Tibial nerve (tissue), 4 donors: ENCODE results near the gene SCAPER.

ENCODE experiments used
- EP300 ChIP-seq, 2 donors: sonication (generic); formaldehyde crosslinking; IDR thresholded peaks; one replicate each; pipeline ENCODE4 v1.6.1; 2017; ENCODE audit warnings: antibody characterized with exemption in 2 of 2, mild to moderate bottlenecking in 1 of 2
- POLR2A ChIP-seq, 2 donors: fragments of 450-650 bp; IDR thresholded peaks; one replicate each; pipeline ENCODE4 v1.6.1; 2017; ENCODE audit warnings: antibody characterized with exemption in 2 of 2, mild to moderate bottlenecking in 2 of 2, moderate library complexity in 2 of 2
- TF ChIP-seq, protein P1 (sequence below), 5 experiments: fragments of 200-600 bp in 3 of 5; fragments of 450-650 bp in 2 of 5; sonication (generic) in 3 of 5; IDR thresholded peaks; one replicate each; pipeline ENCODE4 v1.5.1; 2016 to 2019; ENCODE audit warnings: antibody characterized with exemption in 5 of 5, mild to moderate bottlenecking in 3 of 5, moderate library complexity in 2 of 5

DNA sequence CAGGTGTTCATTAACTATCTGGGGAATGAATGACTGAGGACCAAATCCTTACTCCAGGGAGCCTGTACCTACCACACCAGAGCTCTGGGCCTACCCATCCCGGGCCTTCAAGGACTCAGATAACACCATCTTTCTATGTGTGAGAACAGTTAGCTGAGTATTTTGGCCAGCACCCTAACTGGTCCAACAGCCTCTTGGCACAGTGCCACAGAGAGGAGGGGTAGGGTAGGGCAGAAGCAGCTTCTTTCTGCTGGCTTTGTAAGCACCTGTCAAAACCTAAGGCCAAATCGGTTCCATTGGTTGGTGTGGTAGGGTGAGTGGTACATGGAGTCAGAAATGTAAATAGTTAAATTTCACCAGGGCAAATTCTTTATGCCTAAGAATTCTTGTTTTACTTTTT is 541.9 kb downstream of the SCAPER start:
- TF ChIP-seq, protein P1, sequence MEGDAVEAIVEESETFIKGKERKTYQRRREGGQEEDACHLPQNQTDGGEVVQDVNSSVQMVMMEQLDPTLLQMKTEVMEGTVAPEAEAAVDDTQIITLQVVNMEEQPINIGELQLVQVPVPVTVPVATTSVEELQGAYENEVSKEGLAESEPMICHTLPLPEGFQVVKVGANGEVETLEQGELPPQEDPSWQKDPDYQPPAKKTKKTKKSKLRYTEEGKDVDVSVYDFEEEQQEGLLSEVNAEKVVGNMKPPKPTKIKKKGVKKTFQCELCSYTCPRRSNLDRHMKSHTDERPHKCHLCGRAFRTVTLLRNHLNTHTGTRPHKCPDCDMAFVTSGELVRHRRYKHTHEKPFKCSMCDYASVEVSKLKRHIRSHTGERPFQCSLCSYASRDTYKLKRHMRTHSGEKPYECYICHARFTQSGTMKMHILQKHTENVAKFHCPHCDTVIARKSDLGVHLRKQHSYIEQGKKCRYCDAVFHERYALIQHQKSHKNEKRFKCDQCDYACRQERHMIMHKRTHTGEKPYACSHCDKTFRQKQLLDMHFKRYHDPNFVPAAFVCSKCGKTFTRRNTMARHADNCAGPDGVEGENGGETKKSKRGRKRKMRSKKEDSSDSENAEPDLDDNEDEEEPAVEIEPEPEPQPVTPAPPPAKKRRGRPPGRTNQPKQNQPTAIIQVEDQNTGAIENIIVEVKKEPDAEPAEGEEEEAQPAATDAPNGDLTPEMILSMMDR (IDR thresholded peaks at IDR 0.05), result no peak
- no peak for TF ChIP-seq POLR2A (IDR thresholded peaks at IDR 0.05)
- TF ChIP-seq EP300 (IDR thresholded peaks at IDR 0.05), result no peak
